AG08395 (cell line): ENCODE results near the gene TSPAN14.

Source experiments
- DNase-seq: peaks from one replicate; pipeline ENCODE4 v3.0.0; 2012; ENCODE audit warnings: mixed read lengths, low spot score

Gene TSPAN14

DNA sequence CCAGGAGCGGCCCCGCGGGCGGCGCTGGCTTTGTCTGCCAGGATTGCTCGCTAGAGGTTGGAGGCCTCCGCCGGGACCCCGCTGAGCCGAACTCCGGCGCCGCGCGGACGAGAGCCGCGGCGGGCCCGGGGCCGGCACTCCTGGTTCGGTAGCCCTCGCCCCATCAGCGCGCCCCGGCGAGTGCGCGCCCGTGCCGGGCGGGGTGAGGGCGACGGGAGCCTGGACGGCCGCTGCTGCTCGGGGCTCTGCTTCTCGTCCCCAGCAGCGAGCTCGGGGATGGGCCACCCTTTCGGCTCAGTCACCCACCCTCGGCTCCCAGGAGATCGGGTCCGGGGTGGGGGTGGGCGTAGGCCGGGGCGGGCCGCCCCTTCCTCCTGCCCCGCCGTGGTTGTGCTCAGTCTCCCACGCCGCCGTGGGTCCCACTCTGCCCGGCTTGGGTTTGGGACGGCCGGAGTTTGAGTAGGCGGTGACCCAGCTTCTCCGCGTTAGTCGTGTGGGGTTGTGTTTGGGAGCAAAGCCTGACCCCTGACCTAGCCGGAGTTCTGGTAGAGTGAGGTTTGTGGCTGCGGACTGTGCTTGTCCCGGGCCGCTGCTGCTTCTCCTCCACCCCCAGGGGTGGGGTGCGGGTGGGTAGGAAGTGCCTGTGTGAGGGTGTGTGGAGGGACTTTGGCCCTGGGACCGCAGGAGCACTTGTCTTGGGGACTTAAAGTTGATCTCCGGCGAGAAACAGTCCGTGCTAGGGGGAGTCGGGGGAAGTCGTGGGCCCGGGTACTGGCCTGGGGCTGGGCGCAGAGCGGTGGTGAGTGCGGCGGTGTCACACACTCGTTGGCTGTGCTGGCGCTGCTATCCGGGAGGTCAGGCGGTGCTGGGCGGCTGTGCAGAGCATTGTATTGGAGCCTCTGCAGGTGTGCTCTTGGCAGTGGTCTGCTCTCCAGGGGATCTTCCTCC, 677 bp downstream of the TSPAN14 start:
- DNase-seq = peak; percentile 27

DNA sequence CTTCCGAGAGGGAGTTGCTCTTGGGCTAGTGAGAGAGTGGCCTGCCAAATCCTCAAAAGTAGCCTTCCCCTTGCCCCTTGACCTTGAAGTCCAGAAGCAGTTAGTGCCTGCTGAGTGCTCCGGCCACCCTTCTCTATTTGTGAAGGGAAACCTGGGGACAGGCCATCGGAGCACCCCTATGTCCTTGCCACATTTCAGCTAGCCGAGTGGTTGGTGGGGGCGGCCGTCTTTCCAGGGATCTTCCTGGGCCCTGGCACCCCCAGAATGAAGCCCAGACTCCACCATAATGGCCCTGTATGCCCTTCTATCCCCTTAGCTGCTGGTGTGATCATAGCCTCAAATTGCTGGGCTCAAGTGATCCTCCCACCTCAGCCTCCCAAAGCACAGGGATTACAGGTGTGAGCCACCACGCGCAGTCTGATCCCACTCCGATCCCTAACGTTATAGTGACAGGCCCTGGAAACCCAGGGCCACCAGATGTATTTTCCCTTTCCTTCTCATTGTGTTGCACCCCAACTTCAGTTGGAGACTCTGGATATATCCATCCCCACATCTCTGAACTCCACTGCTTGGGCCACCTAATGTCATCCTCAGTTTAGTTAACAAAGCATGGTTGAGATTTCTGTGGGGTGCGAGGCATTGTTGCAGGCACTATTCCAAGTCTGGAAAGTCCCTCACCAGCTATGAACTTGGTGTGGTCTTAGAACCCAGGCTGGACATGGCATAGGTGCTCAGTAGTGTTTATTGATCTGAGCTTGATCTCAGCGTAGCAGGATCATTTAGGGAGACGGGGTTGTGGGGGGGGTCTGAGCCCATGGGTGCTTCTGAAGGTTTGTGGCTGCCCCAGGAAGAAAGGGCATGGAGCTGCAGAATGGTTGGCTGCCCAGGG, 1.6 kb downstream of the TSPAN14 start:
- DNase-seq = no peak

DNA sequence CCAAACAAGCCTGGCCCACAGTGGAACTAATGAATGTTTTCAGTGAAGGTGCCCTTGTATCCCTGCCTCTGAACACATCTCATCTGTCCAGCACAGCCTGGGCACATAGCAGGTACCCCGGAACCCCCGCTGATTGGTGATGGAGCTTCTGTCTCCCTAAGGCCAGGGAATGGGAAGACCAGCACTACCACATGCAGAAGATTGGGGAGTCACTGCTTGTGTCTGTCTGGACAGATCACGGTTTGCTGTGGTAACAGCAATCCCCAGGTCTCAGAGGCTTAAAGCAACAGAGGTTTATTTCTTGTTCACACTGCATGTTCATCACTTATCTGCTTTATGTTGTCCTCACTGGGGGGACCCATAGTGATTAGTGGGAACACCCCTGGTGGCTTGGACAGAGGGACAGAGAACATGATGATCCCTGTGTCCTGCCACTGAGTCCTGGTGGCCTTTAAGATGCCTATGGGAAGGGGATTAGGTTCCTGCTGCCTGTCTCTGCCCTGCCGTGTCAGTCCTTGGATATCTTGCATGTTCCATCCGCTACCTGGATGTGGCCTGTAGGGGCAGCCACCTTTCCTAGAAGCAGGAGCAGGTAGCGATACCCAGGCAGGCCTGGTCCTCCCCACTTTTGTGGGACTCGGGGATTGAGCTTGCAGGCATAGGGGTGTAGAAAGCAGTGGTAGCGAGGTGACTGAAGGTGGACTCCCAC, 3.6 kb downstream of the TSPAN14 start:
- DNase-seq = no peak

DNA sequence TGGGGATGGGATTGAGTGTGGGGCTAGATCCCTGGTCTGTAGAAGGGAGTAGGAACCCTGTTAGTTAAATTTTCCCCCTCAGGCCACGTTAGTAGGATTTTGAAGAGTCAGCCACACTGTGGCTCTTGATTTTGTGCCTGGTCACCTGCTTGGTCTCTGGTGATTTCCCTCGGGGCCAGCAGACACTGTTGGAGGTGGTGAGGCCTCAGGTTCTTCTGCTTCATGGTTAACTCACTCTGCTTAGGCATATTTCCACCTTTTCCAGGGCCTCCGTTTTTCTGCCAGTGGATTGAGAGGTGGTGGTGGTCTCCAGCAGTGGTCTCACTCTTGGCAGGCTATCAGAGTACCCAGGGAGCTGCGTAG, 4.1 kb downstream of the TSPAN14 start:
- DNase-seq = no peak

DNA sequence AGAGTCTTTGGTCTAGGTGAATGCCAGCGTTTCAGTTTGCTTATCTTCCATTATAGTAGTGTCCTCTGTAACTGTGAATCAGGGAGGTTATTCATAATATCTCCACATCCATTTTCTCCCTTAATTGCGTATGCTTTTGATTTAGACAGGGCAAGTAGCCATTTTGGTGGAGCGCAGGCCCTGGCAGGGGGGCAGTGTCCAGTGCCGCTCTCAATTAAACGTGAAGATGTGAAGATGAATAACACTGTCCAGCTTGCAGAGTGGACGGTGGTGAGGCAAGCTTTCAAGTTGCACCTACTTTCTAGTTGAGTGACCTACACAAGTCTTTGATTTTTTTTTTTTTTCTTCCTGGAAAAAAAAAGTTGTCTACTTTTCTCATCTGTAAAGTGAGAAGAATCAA, 4.5 kb downstream of the TSPAN14 start:
- no peak for DNase-seq

DNA sequence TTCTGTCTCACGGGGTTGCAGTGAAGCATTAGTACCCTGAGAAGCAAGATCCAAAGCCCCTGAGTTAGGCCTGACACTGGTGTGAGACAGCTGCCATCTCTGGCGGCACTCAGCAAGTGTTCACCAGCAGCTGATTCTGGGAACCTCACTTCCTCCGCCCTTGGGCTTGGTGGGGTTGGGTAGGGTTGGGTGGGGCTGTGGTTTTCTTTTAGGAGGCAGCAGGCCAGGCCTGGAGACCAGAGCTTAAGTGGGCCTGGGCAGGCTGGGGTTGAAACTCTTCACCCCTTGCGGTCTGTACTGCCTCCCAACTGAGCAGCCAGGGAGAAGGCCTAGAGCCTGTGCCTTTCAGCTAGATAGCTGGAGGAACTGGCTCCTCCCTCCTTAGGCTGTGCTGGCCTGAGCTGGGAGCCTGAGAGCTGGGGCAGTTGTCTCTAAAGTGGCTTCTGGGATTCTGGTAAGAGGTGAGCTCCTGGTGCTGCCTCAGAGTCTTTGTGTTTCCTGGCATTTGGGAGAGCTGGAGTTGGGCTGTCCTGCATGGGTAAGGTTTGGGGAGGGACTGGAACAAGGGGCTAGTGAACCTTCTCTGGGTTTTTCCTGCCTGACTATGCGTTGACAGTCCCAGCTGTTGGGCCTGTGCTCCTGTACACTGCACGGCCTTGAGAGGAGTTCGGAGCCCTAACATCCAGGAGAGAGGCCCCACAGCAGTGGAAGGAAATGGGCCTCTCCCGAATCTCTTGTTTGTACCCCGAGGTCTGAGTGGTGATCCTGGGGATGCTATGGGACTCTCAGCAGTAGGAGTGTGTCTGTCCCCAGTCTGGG, 5.1 kb downstream of the TSPAN14 start:
- peak; percentile 81 for DNase-seq

DNA sequence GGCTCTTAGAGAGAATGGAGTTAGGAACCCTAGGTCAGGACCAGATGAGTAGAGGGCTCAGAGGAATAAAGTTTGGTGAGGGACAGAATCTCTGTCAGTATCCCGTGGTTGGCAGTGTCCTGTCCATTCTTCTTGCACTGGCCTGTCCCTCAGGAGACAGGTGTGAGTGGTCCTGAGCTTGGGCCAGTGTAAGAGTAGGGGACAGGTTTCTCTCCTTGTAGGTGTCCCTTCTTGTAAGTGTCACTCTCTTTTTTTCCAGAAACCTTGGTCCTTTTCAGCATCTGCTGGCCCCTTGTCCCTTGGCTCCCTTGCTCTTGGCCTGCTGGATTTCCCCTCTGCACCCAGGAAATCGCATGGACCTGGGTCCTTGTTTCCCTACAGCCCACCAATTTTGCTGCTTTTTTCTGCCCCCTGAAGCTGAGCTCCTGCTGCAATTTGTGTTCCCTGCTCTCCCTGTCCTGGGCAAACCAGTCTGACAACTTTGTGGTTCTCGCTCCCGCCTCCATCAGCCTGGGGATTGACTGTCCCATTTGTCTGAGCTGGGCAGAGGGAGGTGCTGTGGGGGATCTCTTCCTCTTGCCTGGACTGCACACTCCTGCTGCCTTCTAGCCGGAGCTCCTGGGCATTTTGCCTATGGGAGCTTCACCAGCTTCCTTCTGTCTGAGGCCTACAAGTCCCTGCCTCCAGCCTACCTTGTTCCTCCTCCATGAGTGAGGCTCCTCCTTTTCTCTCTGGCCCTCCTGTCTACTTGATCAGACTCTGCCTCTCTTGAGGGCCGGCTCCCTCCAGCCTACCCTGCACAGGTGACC, 6.5 kb downstream of the TSPAN14 start:
- DNase-seq = peak; percentile 48

DNA sequence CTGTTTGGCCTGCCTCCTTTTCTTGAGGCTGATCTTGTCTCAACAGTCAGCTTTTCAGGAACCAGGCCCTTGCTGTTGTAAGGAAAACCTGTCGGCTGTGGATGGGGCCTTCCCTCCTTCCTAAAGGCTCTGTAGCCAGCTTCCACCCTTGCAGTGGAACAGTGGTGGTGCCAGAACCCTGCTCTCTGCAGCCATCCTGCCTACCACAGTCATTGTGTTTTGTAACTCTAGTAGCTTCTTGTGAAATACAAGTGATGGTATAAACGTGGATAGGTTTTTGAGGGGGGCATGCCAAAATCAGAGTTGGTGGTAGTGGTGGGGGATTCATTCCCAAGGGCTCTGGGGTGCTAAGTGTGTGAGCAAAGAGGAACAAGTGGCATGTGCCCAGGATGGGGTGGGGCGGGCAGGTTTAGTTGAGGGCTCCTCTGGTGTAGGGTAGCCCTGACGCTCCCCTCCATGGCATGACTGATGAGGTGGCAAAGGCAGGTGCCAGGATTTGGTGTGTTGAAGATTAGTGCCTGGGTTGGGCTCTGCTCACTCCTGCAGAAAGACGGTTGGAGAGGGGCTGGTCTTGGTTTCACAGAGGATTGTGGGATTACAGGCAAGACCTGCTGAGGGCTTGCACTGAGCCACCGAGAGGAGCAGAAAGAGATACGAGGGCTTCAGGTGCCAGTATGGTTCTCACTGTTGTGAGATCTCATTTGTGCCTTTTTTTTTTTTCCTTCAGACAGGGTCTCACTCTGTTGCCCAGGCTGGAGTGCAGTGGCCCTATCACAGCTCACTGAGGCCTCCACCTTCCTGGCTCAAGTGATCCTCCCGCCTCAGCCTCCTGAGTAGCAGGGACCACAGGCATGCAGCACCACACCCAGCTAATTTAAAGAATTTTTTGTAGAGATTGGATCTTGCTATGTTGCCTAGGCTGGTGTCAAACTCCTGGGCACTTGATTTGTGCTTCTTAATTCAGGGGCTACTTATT, 7.4 kb downstream of the TSPAN14 start:
- no peak for DNase-seq

DNA sequence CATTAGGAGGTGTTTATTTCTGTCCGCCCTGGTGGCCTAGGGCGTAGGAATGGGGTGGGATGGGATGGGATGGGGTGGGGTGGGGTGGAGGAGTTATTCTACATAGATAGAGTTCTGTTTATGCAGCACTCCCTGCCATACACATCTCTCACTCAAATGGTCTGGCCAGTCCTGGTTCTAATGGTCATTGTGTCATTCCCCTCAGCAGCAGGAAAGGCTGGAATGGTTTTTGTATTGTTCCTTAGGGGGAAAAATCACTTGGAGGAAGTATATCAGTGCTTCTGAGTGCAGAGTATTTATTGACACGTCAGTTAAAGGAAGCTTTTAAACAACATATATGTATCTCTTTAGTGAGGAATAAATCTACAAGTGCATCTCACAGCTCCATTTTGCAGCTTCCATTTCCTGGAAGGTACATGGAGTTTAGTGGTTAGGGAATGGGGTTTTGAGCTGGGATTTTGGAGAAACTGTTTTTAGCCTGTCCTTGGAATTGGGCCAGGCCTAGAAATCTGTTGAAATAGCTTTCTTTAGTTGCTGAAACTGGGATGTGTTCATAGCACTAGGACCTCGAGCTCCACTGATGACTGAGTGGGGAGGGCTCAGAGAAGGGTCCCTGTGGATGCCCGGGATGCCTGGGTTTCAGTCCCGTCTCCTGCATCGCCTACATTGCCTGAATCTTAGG, 8.3 kb downstream of the TSPAN14 start:
- DNase-seq = peak; percentile 37

DNA sequence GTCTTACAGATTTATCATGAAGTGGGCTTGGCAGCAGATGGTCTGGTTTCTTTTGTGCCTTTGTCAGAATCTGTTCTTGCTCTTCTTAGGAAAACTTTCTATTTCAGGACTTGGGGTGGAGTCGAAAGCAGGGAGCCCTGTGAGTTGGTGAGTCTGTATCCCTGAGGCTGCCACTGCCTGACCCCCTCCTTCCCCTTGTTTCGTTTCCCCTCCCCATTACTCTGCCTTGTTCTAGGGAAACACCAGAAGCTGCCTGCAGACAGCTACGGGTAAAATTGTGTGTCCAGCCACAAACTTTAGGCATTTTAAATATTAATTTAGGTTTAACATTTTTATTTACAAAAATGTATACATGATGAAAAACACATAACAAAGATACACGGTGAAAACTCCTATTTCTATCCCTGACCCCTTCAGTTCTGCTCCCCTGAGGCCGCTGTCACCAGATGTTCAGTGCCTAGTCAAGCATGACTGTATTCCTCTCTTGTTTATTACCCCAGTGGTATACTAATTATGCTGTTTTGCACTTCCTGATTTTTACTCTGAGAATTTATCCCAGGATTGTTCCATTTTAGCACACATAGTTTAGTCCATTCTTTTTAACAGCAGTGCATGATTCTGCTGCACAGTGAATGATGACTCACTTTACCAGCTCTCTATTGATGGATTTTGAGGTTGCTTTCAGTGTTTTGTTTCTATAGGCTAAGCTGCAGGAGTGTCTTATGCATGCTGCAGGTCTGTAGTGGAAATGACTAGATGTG, 9.1 kb downstream of the TSPAN14 start:
- DNase-seq = peak; percentile 63

DNA sequence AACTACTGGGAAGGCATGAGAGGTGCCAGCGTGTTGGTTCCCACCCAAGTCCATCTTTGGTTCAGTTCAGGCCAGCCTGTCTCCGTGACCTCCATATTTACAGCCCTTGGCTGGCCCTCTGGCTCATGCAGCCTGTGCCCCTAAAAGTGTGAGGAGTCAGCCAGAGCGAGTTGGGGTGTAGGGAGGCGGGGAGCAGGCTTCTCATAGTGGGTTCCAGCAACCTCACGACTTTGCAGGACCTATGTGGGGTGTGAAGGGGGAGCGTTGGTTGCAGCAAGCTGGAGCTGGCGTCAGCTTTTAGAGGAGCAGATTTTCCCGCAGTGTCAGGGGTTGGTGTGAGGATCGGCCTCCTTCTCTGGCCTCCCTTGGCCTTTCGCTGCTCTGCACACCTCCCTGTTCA, 9.8 kb downstream of the TSPAN14 start:
- DNase-seq = no peak

DNA sequence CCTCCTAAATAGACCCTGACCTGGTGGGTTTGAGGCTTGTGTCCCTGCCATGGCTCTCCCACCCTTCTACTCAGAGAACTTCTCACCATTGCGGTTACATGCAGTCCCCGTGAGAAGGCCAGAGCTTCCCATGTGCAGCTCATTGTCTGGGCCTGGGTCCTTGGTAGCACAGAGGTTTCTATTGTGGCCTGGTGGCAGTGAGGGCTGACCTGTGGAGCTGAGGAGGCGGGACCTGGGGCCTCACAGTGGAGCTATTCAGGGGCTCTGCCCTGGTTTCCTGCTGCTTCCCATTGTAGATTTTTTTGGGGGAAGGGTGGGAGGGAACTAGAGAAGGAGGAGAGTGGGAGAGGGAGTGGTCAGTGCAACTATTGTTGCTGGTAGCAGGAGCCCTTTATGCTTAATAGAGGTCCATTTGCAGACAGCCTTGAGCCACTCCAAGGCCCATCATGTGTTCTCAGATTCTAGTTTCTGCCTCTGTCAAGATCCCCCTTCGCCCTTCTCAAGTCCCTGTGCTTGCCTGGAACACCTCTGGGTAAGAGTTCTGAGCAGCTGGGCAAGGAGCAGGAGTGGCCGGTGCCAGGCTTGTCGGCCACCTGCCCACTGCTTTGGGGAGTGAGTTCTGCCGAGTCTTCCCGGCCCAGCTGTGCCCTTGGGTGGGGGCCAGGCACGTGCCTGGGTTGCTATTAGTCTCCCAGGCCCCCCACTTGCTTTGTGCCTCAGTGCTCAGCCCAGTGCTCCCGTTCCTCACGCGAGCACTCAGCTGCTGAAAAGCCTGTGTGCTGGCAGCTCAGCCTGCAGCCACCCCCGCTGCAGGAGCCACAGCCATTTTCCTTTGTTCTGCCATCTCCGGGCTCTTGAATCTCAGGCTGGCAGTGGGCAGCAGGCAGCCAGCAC, 10.7 kb downstream of the TSPAN14 start:
- peak; percentile 36 for DNase-seq

DNA sequence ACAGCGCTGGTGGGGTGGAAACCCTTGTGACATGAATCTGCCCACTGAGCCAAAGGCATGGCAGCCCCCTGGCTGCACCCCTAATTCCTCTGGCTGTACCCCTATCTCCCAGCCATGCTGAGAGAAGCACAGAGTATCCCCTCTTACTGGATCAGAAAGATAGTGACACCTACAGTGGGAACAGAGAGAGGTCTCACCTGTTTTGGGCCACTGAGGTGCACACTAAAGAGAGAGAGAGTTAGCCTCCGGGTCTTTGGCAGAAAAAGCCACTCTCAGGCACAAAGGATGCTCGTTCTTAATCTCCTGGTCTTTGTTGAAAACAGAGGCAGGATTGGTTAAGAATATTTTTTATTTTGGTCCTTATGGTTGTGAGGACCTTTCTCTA, 11.3 kb downstream of the TSPAN14 start:
- no peak for DNase-seq

DNA sequence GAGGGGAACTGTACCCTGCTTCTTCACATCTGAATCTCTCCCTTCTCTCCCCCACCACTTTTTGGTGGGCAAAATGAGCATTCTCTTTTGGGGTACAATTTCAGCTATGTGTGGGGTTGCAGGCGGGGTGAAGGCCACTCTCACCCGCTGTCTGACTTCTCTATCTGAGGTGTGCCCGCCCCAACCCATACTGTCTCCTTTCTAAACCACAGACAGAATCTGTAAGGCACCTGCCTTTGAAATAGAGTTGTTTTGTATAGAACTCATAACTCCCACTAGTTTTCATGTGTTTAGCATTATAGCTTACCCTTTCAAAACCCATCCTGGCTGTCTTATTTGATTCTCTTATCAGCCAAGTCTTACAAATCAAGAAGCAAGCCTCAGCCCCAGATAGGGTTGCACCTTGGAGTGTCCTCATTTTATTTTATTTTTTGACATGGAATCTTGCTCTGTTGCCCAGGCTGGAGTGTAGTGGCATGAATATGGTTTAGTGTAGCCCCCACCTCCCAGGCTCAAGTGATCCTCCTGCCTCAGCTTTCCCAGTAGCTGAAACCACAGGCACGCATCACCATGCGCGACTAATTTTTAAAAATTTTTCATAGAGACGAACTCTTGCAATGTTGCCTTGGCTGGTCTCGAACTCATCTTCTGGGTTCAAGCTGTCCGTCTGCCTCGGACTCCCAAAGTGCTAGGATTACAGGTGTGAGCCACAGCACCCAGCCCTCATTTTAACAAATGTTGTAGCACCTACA, 11.9 kb downstream of the TSPAN14 start:
- no peak for DNase-seq

DNA sequence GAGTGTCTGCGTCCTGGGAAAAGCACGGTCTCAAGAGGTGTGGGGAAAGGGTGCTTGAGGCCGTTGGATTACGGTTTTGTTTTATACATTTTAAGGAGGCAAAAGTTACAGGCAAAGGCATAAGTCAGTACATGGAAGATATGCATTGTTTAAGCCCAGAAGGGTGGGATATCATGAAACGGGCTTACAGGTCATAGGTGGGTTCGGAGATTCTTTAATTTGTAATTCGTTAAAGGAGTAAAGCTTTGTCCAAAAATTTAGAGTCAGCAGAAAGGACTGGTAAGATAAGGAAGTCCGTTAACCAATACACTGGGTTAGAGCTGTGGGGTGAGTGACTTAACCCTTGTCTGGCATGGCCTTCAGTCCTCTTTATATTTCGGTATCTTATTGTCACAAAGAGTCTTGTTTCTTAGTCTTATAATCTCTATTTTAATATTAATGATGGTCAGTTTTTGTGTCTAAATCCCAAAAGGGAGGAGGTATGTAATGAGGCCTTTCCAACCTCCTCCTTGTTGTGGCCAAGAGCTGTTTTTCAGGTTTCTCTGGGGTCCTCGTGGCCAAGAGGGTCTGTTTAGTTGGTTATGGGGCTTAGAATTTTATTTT, 12.7 kb downstream of the TSPAN14 start:
- no peak for DNase-seq

DNA sequence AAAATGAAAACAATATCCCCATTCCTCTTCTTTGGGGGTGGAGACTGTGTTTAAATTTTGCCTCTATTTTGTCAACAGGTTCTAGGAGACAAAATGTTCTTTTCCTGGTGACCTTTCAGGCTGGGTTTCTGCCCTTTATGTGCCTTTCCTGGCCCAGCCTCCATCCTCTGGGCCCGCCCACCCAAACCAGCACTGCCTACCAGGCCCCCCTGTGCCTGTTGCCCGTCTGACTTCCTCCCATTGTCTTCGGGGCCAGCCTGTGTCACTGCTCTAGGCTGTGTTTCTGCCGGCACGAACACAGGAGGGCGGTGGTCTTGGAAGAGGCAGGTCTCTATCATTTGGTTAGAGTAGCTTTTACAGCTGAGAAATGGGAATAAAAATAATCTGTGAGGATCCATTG, 13.9 kb downstream of the TSPAN14 start:
- no peak for DNase-seq
